Cardiac muscle cell (in vitro differentiated cells and primary cell): ENCODE results near the gene ZFAND2B. TPM values are rescaled to one million over a fixed set of nuclear protein-coding genes. Genes with fewer than 3 reads are reported as not detected.

Experiments used
- DNase-seq, 2 donors: peaks; one replicate each; pipeline versions ENCODE4 v3.0.0 to v3.0.0-alpha.2; 2010 to 2017; ENCODE audit warnings: low read depth in 1 of 2, low spot score in 1 of 2
- H3K27ac ChIP-seq: fragments of 200-600 bp; sonication (generic); 2 replicates; pipeline ENCODE4 v1.5.1; 2016
- H3K27me3 ChIP-seq: fragments of 200-600 bp; sonication (generic); 2 replicates; pipeline ENCODE4 v1.6.0; 2016; ENCODE audit warnings: control low read depth
- H3K36me3 ChIP-seq: fragments of 200-600 bp; sonication (generic); 2 replicates; pipeline ENCODE4 v1.5.1; 2016; ENCODE audit warnings: control low read depth
- H3K4me1 ChIP-seq: fragments of 200-600 bp; sonication (generic); 2 replicates; pipeline ENCODE4 v1.8.1; 2017; ENCODE audit warnings: low read depth, mild to moderate bottlenecking, mixed run types
- H3K4me3 ChIP-seq: fragments of 200-600 bp; sonication (generic); 2 replicates; pipeline ENCODE4 v1.5.1; 2016; ENCODE audit warnings: mild to moderate bottlenecking
- H3K9me3 ChIP-seq: fragments of 200-600 bp; sonication (generic); 2 replicates; pipeline ENCODE4 v1.5.1; 2017; ENCODE audit warnings: low read depth, mild to moderate bottlenecking, control low read depth
- CTCF ChIP-seq: IDR thresholded peaks from 2 replicates; pipeline ENCODE4 v1.5.1; 2012; ENCODE audit warnings: low read depth, mild to moderate bottlenecking, low read length
- polyA plus RNA-seq: library from polyadenylated mRNA; unstranded; fragments of >200 nt; fragmentation: Nextera tagmentation; extraction: Ambion mirVana; gene quantifications from 2 replicates; pipeline ENCODE4 v1.2.1, GENCODE V29; 2016
- total RNA-seq: library from RNA; depleted of rRNA; stranded (reverse); fragments of >200 nt; gene quantifications from 2 replicates; pipeline ENCODE4 v1.2.3, GENCODE V29; 2016

The ZFAND2B gene
- total RNA-seq (32.6 and 35.4 TPM in 2 replicates), polyA plus RNA-seq (49.0 and 54.8 TPM in 2 replicates)

DNA sequence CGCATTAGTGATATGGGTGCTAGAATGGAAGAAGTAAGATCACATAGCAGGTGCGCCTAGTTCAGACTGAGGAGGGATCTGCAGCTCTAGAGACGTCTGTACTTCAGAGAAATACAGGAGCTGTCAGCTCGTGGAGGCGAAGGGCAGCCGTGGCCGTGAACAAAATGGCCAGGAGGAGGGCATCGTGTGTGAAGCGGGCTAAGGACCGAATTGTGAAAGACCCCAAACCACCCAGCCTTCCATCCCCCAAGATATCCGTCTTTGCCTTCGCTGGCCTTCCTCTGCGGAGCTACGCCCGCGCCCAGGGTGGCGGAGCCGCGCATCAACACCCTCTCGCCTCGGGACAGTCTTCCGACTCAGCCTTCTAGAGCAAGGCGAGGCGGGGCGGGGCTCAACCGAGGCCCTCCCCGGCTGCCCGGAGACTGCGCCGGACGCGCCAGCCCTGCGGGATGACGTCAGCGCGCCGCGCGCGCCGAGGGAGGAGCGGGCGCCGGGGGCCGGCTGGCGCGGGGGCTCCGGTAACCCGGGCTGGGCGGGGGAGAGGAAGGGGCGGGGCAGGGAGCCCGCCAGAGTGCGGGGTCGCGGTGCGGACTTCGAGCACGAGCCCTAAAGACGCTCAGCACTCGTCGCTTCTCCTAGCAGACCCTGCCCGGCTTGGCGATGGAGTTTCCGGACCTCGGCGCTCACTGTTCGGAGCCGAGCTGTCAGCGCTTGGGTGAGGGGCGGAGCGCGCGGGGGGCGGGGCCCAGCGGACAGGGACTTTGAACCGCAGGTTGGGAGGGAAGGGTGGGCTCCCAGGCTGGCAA lies at the start of gene ZFAND2B:
ZFAND2B (plus strand) TSS at position 455 of the 806 bp plus-strand sequence; CDS start at position 661, 206 bp downstream.
- Histone ChIP-seq H3K4me1 (no peaks in the 10 kb centered on the region), H3K4me3 (peak within 1 kb of the TSS; percentile 69), H3K27ac (peak within 1 kb of the TSS; percentile 86), H3K27me3 (no peaks in the 10 kb centered on the region), H3K36me3 (peaks cover 8% of the 10 kb centered on the region), H3K9me3 (no peaks in the 10 kb centered on the region)
- TF ChIP-seq CTCF: no peak
- peak; percentile 95 to 97 for DNase-seq

- Histone ChIP-seq H3K27me3 (no peaks in the 10 kb centered on the region), H3K9me3 (no peaks in the 10 kb centered on the region), H3K4me1 (peaks cover 4% of the 10 kb centered on the region), H3K36me3 (peaks cover 3% of the 10 kb centered on the region), H3K4me3 (no peak overlapping the region), H3K27ac (no peak overlapping the region)
- TF ChIP-seq CTCF: no peak
- no peak for DNase-seq
Observed at GRCh38 chr2:219157396-219157795, 49.2 kb upstream of the ZFAND2B start.

- Histone ChIP-seq H3K9me3 (no peaks in the 10 kb centered on the region), H3K27me3 (no peaks in the 10 kb centered on the region), H3K27ac (no peak overlapping the region), H3K4me3 (no peak overlapping the region), H3K4me1 (peaks cover 4% of the 10 kb centered on the region), H3K36me3 (peaks cover 3% of the 10 kb centered on the region)
- no peak for DNase-seq
- TF ChIP-seq CTCF: no peak
Observed at GRCh38 chr2:219158025-219158424, 48.6 kb upstream of the ZFAND2B start.

DNA sequence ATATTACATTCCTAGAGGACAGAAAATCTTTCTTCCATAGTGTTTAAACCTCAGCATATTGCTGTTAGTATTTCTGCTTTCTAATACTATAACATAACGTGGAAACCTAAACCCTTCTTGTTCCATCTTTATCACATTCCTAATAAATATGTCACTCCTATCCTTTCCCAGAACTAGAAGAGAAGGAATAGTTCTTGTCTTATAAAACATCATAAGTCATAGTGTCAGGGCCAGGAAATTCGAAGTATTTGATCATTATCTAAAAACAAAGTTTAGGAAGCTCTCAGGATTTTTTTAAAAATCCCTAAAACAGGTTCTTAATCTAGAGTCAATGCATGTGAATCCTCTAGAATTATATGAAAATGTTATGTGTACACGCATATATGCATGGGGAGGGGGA lies 48.0 kb upstream of the ZFAND2B start:
- Histone ChIP-seq H3K4me1 (peaks cover 4% of the 10 kb centered on the region), H3K27ac (no peak overlapping the region), H3K27me3 (peaks cover under 1% of the 10 kb centered on the region), H3K9me3 (no peaks in the 10 kb centered on the region), H3K4me3 (no peak overlapping the region), H3K36me3 (peaks cover 3% of the 10 kb centered on the region)
- no peak for TF ChIP-seq CTCF
- no peak for DNase-seq

DNA sequence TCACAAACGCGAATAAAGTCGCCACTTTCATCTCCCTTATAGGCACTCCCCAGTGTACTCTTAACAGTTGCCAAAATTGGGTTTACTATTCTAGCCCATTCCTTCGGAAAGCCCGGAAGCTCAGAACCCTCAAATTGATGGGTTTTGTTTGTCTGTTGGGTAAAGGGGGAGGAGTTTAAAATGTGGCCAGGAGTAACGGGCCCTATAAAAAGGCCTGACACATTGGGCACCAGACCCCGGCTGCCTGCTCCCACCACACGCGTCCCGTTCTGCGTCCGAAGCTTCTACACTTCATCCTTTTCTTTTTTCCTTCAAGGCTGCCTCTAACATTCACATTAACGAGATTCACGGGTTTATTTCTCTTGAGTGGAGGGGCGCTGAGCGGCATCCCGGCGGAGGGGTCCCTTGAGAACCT lies 46.8 kb upstream of the ZFAND2B start:
- Histone ChIP-seq H3K27me3 (peaks cover 5% of the 10 kb centered on the region), H3K4me3 (peak overlapping the region; percentile 54), H3K9me3 (no peaks in the 10 kb centered on the region), H3K4me1 (peaks cover 4% of the 10 kb centered on the region), H3K27ac (no peak overlapping the region), H3K36me3 (peaks cover 3% of the 10 kb centered on the region)
- TF ChIP-seq CTCF: no peak
- DNase-seq: no peak
